Lower leg skin (tissue), 4 donors: ENCODE results near the gene TSHZ2. TPM values are rescaled to one million over a fixed set of nuclear protein-coding genes. Genes with fewer than 3 reads are reported as not detected.
"Not testable (repeated sequence)": the region's sequence is repeated elsewhere in the genome, so short reads cannot be mapped to it uniquely, and the experiment has no call there.

ENCODE experiments used
- DNase-seq, 2 donors: peaks; one replicate each; pipeline ENCODE4 v3.0.0-alpha.2; 2019; ENCODE audit warnings: low spot score in 2 of 2
- H3K4me3 ChIP-seq: fragments of 200-600 bp; sonication (generic); 2 replicates; pipeline ENCODE4 v1.5.1; 2017; ENCODE audit warnings: mild to moderate bottlenecking, low read depth; ENCODE audit not compliant: poor library complexity, severe bottlenecking
- CTCF ChIP-seq, 3 donors: fragments of 450-650 bp; IDR thresholded peaks; one replicate each; pipeline ENCODE4 v1.5.1; 2016; ENCODE audit warnings: antibody characterized with exemption in 3 of 3, mild to moderate bottlenecking in 3 of 3, moderate library complexity in 2 of 3
- POLR2A ChIP-seq, 2 donors: fragments of 450-650 bp; IDR thresholded peaks; one replicate each; pipeline ENCODE4 v1.6.1; 2016 to 2017; ENCODE audit warnings: antibody characterized with exemption in 2 of 2, mild to moderate bottlenecking in 1 of 2, moderate library complexity in 1 of 2
- WGBS, 2 donors: methylation state at CpG; one replicate each; pipeline ENCODE4 v1.1.5; 2018; 5-methylcytosine and 5-hydroxymethylcytosine counted together
- intact Hi-C: fragments of 100-400 bp; cut with DNase I; formaldehyde crosslinking; loops from one replicate; pipeline ENCODE4 v1.15.0; 2023; ENCODE audit warnings: low total_unique reads
- total RNA-seq, 4 donors: library from RNA; depleted of rRNA; stranded (reverse); fragments of >200 nt; gene quantifications; one replicate each; pipeline ENCODE4 v1.1.0, GENCODE V29; 2016

The TSHZ2 gene
- total RNA-seq, 4 donors from 2014 or later = 8.1 to 25.7 (median 10.5) TPM

- TF ChIP-seq CTCF (IDR thresholded peaks at IDR 0.05) (no peak), POLR2A (IDR thresholded peaks at IDR 0.05) (no peak)
- 57 to 64% methylated on average over 7 of the region's 7 CpGs for WGBS, 2 donors
- no peak overlapping the region for H3K4me3 ChIP-seq
- DNase-seq = no peak
- intact Hi-C loops = no loop called here
Measured at GRCh38 chr20:53359425-53359824, 387.3 kb downstream of the TSHZ2 start.

GRCh38 chr20:53360852-53361251 is 388.7 kb downstream of the TSHZ2 start:
- H3K4me3 ChIP-seq = no peak overlapping the region
- no peak for DNase-seq
- WGBS, 2 donors = 74 to 89% methylated on average over 6 of the region's 6 CpGs
- no peak for TF ChIP-seq POLR2A (IDR thresholded peaks at IDR 0.05)
- TF ChIP-seq CTCF (IDR thresholded peaks at IDR 0.05) = no peak
- intact Hi-C loops = no loop called here

GRCh38 chr20:53362736-53363135 is 390.6 kb downstream of the TSHZ2 start:
- TF ChIP-seq POLR2A (IDR thresholded peaks at IDR 0.05) = no peak
- TF ChIP-seq CTCF (IDR thresholded peaks at IDR 0.05) = no peak
- H3K4me3 ChIP-seq = no peak overlapping the region
- WGBS, 2 donors = 81 to 82% methylated on average over 8 of the region's 8 CpGs
- no peak for DNase-seq
- intact Hi-C loops = no loop called here

GRCh38 chr20:53364646-53365045 is 392.5 kb downstream of the TSHZ2 start:
- H3K4me3 ChIP-seq = no peak overlapping the region
- WGBS, 2 donors = 20 to 28% methylated on average over 5 of the region's 5 CpGs
- DNase-seq = no peak
- intact Hi-C loops = no loop called here
- TF ChIP-seq POLR2A (IDR thresholded peaks at IDR 0.05) (no peak), CTCF (IDR thresholded peaks at IDR 0.05) (no peak)

GRCh38 chr20:53365076-53365475 is 392.9 kb downstream of the TSHZ2 start:
- no peak overlapping the region for H3K4me3 ChIP-seq
- intact Hi-C loops = no loop called here
- WGBS, 2 donors = 44 to 50% methylated on average over 1 of the region's 1 CpG
- no peak for DNase-seq
- TF ChIP-seq CTCF (IDR thresholded peaks at IDR 0.05) (no peak), POLR2A (IDR thresholded peaks at IDR 0.05) (no peak)

GRCh38 chr20:53365539-53366075 is 393.4 kb downstream of the TSHZ2 start:
- intact Hi-C loops = no loop called here
- DNase-seq = no peak
- no peak overlapping the region for H3K4me3 ChIP-seq
- TF ChIP-seq CTCF (IDR thresholded peaks at IDR 0.05) (no peak), POLR2A (IDR thresholded peaks at IDR 0.05) (no peak)
- WGBS, 2 donors = 78 to 84% methylated on average over 2 of the region's 2 CpGs

- H3K4me3 ChIP-seq, intact Hi-C loops, DNase-seq: not testable (repeated sequence)
- 76 to 88% methylated on average over 8 of the region's 8 CpGs for WGBS, 2 donors
Measured at GRCh38 chr20:53366928-53367327, 394.8 kb downstream of the TSHZ2 start.
